Measurements from ENCODE around the gene CCDC157. TPM values are rescaled to one million over a fixed set of nuclear protein-coding genes. Genes with fewer than 3 reads are reported as not detected.

Gene CCDC157
- total RNA-seq, result 1 to 10 TPM; 1.6 to 2.3 TPM
- long read RNA-seq, partial matches to known transcripts, result 1 of 2 reads
- long read RNA-seq, other reads (novel, unspliced or antisense), result 1 of 2 reads

DNA sequence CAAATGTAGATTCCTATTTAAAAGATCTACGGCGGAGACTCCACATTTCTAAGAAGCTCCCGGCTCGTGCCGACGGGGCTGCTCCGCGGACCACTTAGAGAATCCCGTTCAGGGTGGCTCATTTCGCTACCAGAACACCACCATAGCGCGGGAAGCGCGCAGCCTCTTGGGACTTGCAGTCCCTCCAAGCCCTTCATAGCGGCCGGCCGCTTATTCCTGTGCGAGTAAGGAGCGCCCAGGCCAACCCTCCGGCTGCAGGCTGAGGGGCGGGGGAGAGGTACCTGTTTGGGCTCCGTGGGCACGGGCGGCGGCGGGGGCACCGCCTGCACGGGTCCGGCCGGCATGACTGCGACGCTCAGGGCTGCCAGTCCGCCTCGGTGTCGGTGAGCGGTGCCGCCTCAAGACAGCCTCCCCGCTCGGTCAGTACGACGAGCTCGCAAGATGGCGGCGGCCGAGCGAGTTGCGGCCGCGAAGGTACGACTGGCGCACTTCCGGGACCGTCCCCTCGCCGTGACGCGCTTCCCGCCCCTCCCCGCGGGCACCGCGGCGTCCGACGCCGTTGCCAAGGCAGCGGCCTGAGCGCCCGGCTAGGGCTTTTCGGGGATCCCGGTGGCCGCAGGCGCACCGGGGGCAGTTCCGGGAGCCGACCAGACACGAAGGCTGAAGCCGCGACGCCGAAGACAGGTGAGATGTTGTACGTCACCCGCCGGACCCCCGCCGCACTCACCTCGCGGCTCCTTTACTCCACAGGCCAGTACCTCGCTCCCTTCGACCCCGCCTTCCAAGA, at the start of gene CCDC157, which contains the start of gene SF3A1:
TSS of gene CCDC157 (plus strand) at position 559 of the 787 bp plus-strand sequence. CDS start 8,994 bp downstream, outside the sequence.
TSS of gene SF3A1 (minus strand) at position 446 of the 787 bp plus-strand sequence. CDS start at position 344, 102 bp downstream.
- peak; percentile 98 for ATAC-seq
- intact Hi-C loops (cut with DNase I, micrococcal nuclease), result no loop called here
- DNase-seq, result peak; percentile 89 to 92

DNA sequence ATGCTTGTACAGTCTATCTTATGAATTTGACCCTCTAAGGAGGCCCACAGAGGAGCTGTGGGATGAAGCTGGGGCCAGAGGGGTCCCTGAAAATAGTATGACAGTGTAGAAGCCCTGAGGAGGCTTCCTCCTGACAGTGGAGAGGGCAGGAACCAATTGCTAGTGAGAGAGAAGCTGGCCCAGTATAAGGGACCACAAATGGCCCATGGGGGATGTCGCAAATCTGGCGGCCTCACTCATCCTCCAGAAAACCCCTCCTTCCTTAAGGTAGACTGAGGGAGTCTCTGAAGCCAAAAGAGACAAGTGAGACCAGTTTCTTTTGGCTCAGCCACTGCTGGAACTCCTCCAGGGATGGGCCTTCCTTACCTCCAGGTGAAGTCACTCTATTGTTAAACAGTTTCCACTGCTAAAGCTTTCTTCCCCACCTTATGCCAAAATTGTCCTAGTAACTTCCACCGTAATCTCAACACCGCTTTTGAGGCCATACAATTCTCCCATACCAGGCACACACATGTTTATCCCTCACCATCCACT, 49.7 kb upstream of the CCDC157 start:
- DNase-seq, result no peak
- ATAC-seq, result no peak
- intact Hi-C loops (cut with DNase I, micrococcal nuclease), result no loop called here

DNA sequence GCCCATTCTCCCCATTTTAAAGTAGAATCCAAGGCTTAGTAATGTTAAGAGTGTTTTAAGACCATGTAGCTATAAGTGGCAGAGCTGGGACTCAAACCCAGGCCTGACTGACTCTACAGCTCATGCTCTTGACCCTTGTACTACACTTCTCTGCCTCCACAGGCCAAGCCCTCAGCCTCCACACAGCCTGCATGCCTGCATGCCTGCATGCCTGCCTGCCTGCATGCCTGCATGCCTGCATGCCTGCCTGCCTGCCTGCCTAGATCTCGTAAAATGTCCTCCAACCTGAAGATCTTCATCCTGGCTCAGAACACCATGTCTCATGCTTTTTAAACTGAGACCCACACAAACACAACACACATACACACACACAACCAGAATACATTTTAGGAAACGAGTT, 48.7 kb upstream of the CCDC157 start:
- ATAC-seq, result no peak
- no peak for DNase-seq
- intact Hi-C loops (cut with DNase I, micrococcal nuclease), result no loop called here

DNA sequence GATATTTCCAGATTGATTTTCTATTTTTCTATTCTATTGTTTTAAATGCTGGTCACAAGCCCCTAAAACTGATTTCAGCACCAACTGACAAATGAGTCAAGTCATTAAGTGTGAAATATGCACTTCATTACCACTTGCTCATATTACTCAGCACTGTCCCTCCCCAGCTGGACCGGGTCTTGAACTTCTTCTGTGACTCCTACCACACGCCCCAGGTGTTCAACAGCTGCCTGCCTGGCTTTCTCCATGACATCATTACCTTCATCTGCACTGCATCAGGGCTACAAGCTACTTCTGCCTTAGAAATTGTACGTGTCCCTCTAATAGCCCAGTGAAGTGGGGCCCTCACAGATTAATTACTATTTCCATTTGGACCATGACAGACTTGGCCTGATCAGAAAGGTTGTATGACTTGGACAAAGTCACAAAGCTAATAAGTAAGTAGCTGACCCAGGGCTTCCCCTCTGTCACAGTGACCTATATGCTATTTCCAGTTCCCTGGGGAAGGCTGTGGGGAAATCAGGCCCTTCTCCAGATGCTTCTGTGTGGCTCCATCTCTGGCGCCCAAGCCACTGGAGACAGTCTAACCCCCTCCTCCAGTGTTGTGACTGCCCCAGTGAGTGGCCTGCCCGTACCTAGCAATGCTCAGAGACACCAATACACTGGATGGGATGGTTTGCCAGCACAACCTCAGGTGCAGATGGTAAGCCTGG, 48.1 kb upstream of the CCDC157 start:
- intact Hi-C loops (cut with DNase I, micrococcal nuclease), result no loop called here
- ATAC-seq, result no peak
- DNase-seq, result peak in 1 of 2 donors; percentile 52

DNA sequence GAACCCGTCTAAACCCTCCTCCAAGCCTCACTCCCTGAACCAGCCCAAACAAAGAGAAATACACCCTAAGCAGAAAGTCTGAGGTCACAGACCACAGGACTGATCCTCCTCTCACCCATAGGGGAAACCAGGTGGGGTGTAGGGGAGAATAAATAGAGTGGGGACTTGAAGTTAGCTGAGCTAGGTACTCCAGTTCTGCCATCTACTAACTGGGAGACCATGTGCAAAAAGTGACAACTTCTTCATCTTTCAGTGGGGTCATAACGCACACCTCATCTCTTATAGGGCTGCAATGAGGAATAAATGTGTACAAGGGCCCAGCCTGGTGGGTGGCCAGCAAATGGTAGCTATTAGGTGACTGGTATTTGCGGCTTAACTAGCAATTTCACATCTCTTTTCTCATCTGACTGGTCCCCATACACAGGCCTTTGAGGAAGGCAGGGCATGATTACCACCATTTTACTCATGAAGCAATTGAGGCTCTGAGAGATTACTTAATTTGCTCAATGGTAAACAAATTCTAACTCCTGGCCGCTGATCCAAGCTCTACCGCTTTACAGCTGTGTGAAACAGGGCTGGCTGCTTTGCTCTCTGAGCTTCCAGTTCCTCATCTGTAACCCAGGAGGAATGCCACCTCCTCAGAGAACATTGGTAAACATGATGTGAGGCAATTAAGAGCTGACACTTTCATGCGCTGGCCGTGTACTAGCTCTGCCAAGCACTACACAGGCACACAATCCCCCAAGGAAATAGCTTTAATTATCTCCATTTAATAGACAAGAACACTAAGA, 46.7 kb upstream of the CCDC157 start:
- peak; percentile 71 for ATAC-seq
- intact Hi-C loops (cut with DNase I, micrococcal nuclease), result no loop called here

DNA sequence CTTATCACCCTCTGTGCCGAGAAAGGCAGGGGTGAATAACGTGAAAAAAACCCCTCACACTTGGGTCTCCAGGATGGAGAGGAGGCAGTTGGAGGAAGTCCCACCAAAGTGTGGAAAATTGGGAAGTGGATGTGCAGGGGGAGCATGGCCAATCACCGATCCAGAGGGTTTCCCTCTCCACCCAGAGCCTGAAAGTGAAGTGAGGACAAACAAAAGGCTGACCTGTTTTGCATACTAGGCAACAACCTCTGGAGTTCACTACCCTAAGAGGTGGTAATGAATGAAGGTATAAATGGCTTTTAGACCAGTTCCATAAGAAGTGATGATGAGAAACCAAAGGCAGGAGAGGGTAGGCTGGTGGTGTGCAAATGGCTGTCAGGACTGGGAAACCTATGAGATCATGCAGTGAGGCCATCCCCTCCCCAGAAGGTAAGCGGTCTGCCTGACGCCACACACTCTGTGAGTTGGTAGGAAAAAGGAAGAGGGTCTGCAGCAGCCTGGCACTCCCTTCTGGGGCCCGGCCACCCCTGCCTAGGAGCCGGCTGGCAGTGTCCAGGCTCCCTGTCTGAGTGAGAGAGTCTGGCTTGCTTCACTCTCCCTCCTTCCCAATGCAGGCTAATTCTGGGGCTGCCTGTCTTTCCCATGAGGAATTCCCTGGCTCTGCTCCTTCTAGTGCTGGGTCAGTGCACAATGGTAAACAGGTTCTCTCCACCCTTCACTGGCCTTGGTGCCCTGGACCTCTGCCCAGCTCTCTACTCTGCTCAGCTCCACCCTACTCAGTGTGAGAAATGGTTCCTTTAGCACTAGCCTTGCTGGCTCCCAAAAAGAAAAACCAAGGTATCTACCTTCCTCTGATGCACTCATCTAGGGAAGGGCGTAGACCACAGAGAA, 45.7 kb upstream of the CCDC157 start:
- intact Hi-C loops (cut with DNase I, micrococcal nuclease), result no loop called here
- ATAC-seq, result peak; percentile 83

More for the DNA sequence above, 46.7 kb upstream of the CCDC157 start:
- peak; percentile 64 to 80 for DNase-seq

DNA sequence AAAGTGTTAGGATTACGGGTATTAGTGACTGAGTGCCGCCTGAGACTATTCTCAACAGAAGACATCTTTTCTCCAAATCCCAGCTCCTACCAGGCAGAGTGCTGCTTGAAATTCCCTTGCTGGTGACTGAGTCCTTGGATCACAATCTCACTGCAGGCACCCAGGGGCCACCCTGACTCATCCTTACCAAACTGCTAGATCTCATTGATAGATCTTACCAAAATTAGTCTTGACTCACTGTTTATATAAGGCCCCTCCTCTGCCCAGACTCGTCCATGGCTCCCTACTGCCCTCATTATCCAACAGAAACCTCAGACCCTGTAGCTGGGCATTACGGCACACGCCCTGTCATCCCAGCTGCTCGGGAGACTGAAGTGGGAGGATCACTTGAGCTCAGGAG, 44.8 kb upstream of the CCDC157 start:
- ATAC-seq (peak; percentile 10), DNase-seq (no peak)
- intact Hi-C loops (cut with DNase I, micrococcal nuclease), result no loop called here

More for the DNA sequence above, 45.7 kb upstream of the CCDC157 start:
- peak; percentile 81 to 82 for DNase-seq

DNA sequence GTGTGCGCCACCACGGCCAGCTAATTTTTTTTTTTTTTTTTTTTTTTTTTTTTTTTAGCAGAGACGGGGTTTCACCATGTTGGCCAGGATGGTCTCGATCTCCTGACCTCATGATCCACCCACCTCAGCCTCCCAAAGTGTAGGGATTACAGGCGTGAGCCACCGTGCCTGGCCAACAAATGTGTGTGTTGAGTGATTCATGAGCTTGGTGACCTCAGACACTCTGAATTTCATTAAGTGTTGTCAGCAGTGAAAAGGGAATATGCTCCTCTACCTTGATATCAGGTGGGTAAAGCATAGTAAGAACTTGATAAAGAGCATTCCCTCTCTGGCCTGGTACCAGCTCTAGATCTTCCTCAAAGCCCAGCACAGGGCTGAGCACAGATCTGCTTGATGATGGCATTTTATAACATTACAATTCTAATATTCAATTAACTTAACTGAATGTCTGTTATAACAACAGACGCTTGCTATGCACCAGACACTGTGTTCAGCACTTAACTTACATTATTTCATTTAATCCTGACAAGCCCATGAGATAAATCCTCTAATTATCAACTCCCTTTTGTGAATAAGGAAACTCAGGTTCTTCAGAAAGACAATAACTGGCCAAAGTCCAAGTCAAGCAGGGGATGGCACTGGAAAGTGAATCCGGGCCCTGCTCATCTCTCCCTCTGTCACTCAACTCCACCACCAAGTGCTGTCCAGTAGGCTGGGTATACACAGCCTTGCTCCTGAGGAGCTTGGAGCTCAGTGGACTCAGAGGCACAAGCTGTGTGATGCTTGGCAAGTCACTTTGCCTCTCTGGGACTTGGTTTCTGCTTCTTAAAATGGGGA, 43.1 kb upstream of the CCDC157 start:
- DNase-seq, result no peak
- intact Hi-C loops (cut with DNase I, micrococcal nuclease), result no loop called here
- ATAC-seq, result peak; percentile 28

DNA sequence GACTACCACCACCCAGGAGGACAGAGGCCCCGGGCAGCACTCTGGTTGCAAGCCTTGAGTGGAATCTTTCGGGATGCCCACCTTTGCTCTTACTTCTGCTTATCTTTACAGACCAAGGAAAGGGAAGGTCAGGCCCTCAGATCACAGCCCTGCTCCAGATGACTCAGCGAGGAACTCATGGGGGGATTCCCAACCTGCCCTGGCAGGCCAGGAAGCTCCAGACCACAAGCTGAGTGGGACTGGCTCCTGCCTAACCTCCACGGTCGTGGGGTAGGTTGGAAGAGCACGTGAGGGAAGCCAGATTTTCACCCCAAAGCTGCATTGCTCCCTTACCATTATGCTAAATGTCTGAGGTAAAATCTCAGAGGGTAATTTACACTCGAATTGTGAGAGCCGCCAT, 41.9 kb upstream of the CCDC157 start:
- intact Hi-C loops (cut with DNase I, micrococcal nuclease), result no loop called here
- ATAC-seq, result no peak

DNA sequence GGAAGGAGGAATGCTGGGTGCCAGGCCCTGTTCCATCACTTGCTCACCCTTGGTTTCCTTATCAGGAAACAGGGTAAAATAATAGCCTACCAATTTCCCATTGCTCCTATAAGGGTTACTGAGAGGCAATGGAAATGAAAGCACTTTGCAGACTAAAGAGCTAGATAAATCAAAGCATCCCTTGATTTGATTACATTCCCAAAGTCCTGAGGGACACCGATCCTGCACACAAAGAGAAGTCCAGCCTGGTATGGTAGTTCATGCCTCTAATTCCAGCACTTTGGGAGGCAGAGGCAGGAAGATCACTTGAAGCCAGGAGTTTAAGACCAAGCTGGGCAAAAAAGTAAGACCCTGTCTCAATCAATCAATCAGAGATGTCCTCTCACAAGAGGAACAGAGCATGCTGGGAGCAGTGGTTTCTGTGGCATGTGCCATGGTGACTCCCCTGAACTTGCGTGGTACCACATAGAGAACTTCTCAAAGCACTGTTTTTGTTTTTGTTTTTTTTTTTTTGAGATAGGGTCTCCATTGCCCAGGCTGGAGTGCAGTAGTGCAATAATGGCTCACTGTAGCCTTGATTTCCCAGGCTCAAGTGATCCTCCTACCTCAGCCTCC, 40.7 kb upstream of the CCDC157 start:
- DNase-seq (no peak), ATAC-seq (no peak)
- intact Hi-C loops (cut with DNase I, micrococcal nuclease), result no loop called here

More for the DNA sequence above, 41.9 kb upstream of the CCDC157 start:
- no peak for DNase-seq

DNA sequence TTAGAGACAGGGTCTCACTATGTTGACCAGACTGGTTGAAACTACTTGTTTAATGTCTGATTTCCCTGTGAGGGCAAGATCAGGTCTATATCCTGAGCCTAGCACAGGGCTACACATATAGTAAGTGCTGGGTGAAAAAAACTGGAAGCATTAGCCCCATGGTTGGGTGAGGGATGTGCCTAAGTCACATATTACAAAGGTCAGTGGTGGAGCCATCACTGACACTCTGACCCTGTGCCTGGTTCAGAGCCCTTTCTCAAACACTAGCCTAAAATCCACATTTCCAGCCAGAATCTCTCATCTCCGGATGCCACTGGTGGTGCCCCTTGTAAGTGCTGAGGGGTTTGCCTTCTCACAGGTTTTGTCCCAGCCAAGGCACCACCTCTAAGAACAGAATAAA, 39.0 kb upstream of the CCDC157 start:
- intact Hi-C loops (cut with DNase I, micrococcal nuclease), result no loop called here
- no peak for ATAC-seq
- DNase-seq, result no peak

DNA sequence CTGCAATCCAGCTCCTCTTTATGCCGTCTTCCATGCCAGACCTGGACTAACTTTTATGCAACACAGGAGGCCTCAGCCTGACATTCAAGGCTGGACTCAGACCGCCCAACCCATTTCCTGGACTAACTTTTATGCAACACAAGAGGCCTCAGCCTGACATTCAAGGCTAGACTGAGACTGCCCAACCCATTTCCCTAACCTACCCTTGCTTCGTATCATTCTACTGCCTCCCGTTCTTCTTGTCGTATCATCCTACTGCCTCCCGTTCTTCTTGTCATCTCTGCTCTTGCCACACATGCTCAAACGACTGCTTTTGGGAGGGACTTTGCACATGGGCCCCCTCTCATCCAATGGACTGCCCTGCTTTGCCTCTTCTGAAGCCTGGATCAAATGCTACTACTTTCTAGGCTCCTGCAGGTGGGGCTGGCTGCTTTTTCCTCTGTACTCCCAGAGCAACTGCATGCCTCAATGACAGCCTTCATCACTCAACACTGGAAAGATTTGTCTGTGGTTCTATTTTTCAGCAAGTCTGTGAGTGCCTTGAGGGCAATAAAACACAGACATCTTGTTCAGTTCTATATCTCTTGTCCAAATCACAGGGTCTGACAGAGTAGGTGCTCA, 37.9 kb upstream of the CCDC157 start:
- DNase-seq, result no peak
- no peak for ATAC-seq
- intact Hi-C loops (cut with DNase I, micrococcal nuclease), result no loop called here

DNA sequence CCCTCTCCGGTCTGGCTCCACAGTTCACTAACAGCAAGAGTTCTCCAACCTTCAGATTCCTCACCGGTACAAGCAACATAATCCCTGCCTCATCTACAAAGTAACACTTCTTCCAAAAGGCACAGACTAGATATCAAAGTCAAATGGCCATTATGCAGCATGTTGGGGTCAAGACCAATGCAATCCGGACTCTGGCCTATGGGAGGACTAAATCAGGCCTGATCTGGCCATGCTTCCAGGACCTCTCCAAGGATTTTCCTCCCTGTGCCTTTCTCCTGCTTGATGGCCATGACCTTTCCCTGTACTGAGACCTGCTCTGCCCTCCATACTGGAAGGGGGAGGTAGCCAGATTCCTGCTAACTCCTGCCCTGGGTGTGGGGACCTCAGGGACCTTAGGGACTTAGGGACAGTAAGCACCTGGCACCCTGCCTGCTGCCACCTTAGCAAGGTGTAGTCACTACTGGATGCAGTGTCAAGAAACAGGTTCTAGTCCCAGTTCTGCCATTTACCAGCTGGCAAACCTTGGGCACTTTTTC, 36.7 kb upstream of the CCDC157 start:
- ATAC-seq, result no peak
- intact Hi-C loops (cut with DNase I, micrococcal nuclease), result no loop called here

DNA sequence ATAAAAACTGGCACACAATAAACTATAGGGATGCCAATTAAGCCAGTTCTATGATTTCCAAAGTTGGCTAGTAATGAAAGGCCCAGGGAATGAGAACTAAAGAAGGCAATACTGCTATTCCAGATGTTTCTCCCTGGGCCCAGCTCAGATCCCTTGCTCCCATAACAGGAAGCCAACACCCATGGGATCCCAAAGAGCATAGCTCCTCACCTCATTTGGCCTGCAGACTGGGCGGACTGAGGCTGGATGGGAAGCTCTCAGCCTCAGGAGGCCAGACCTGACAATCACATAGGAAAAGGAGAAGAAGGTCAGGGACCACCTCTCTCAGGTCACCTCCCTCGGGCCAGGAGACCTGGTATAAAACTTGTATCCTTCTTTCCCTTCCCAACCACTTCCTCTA, 35.3 kb upstream of the CCDC157 start:
- DNase-seq (no peak), ATAC-seq (no peak)
- intact Hi-C loops (cut with DNase I, micrococcal nuclease), result no loop called here

More for the DNA sequence above, 36.7 kb upstream of the CCDC157 start:
- DNase-seq, result no peak

DNA sequence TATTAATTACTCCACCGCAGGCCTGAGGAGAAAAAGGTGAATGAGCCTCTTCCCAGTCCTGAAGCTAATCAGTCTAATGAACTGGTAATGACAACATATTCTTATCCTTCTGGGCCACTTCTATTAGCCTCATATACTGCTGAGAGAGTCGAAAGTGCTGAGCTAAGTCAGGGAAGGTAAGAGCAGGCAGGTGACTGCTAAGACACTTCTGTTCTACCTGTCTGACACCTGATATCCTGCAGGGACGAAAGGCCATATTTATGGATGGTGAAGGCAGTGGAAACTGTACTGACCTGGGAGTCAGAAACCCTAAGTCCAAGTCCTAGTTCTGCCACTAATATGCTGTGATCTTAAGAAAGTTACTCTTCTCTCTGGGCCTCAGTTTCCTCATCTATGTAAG, 33.6 kb upstream of the CCDC157 start:
- ATAC-seq (no peak), DNase-seq (no peak)
- intact Hi-C loops (cut with DNase I, micrococcal nuclease), result no loop called here

All from left colon (tissue), 2 donors.